D721Med (cell line): ENCODE results near the gene GNG4.

Experiments used
- DNase-seq: peaks from one replicate; pipeline ENCODE4 v3.0.0; 2011; ENCODE audit warnings: low spot score; ENCODE audit not compliant: insufficient read length
- FAIRE-seq: peaks from 2 replicates; lab custom pipeline; 2011; peaks lifted over from hg19 to GRCh38; lab: Jason Lieb, UNC
- CTCF ChIP-seq: IDR thresholded peaks from 2 replicates; pipeline ENCODE4 v1.5.1; 2012; ENCODE audit warnings: mild to moderate bottlenecking, control low read depth; ENCODE audit not compliant: insufficient read depth; ENCODE audit errors: missing control alignments

Gene GNG4

GRCh38 chr1:235511470-235512240 lies 137.9 kb downstream of the GNG4 start:
- FAIRE-seq (no peak), DNase-seq (no peak)
- TF ChIP-seq CTCF, result peak; percentile 33

- no peak for TF ChIP-seq CTCF
- no peak for DNase-seq
- FAIRE-seq, result no peak
These were observed 138.8 kb downstream of the GNG4 start for GRCh38 chr1:235510823-235511222.

- no peak for TF ChIP-seq CTCF
- FAIRE-seq (no peak), DNase-seq (no peak)
These were observed 142.0 kb downstream of the GNG4 start for GRCh38 chr1:235507623-235508022.

- FAIRE-seq (no peak), DNase-seq (peak; percentile 87)
- TF ChIP-seq CTCF, result peak; percentile 65
These were observed 144.9 kb downstream of the GNG4 start for GRCh38 chr1:235504494-235505222.

- FAIRE-seq, result no peak
- peak; percentile 46 for DNase-seq
- TF ChIP-seq CTCF, result no peak
These were observed 145.5 kb downstream of the GNG4 start, which contains the start of gene B3GALNT2 for GRCh38 chr1:235504122-235504493. TSS of gene B3GALNT2 (minus strand) at chr1:235504452. CDS start at chr1:235504252, 200 bp downstream.

- TF ChIP-seq CTCF, result no peak
- FAIRE-seq, result peak; percentile 51
- no peak for DNase-seq
These were observed 146.0 kb downstream of the GNG4 start for GRCh38 chr1:235503403-235504121.
